ENCODE data around the gene TRAPPC2L. TPM values are rescaled to one million over a fixed set of nuclear protein-coding genes. Genes with fewer than 3 reads are reported as not detected.

TRAPPC2L gene
- total and polyA plus RNA-seq, 2 donors from 2014 or later = 48.3 to 155 TPM

GRCh38 chr16:88827727-88828126, 29.2 kb upstream of the TRAPPC2L start:
- Histone ChIP-seq H3K4me3 (ENCODE audit: low read length in 3 of 3) (no peak overlapping the region), H3K27ac (ENCODE audit: low read depth in 2 of 2, low read length in 2 of 2) (no peak overlapping the region), H3K36me3 (ENCODE audit: control insufficient read depth in 2 of 3, insufficient read depth in 3 of 3, low read length in 3 of 3) (peaks cover 0 to 2% (median 0%) of the 10 kb centered on the region in 3 donors), H3K27me3 (ENCODE audit: control insufficient read depth, insufficient read depth, low read length) (no peaks in the 10 kb centered on the region), H3K9me3 (ENCODE audit: control insufficient read depth in 2 of 3, insufficient read depth in 1 of 3, low read length in 3 of 3) (no peaks in the 10 kb centered on the region), H3K9ac (ENCODE audit: low read length in 3 of 3) (no peak overlapping the region), H3K4me1 (ENCODE audit: control insufficient read depth in 2 of 3, insufficient read depth in 2 of 3, low read depth in 1 of 3, low read length in 3 of 3) (no peaks in the 10 kb centered on the region)
- TF ChIP-seq CTCF (IDR thresholded peaks at IDR 0.05; ENCODE audit: borderline replicate concordance, extremely low read depth, insufficient read depth) = no peak
- FAIRE-seq (no peak), DNase-seq (no peak)
- intact Hi-C loops (cut with DNase I) = no loop called here

- FAIRE-seq = no peak
- intact Hi-C loops (cut with DNase I) = no loop called here
- Histone ChIP-seq H3K9ac (ENCODE audit: low read length in 3 of 3) (no peak overlapping the region), H3K27ac (ENCODE audit: low read depth in 2 of 2, low read length in 2 of 2) (no peak overlapping the region), H3K4me3 (ENCODE audit: low read length in 3 of 3) (no peak overlapping the region), H3K9me3 (ENCODE audit: control insufficient read depth in 2 of 3, insufficient read depth in 1 of 3, low read length in 3 of 3) (no peaks in the 10 kb centered on the region), H3K36me3 (ENCODE audit: control insufficient read depth in 2 of 3, insufficient read depth in 3 of 3, low read length in 3 of 3) (no peaks in the 10 kb centered on the region), H3K27me3 (ENCODE audit: control insufficient read depth, insufficient read depth, low read length) (no peaks in the 10 kb centered on the region), H3K4me1 (ENCODE audit: control insufficient read depth in 2 of 3, insufficient read depth in 2 of 3, low read depth in 1 of 3, low read length in 3 of 3) (no peaks in the 10 kb centered on the region)
- no peak for DNase-seq
- TF ChIP-seq CTCF (IDR thresholded peaks at IDR 0.05; ENCODE audit: borderline replicate concordance, extremely low read depth, insufficient read depth) = no peak
These were observed 28.2 kb upstream of the TRAPPC2L start for GRCh38 chr16:88828711-88829110.

- Histone ChIP-seq H3K4me1 (ENCODE audit: control insufficient read depth in 2 of 3, insufficient read depth in 2 of 3, low read depth in 1 of 3, low read length in 3 of 3) (no peaks in the 10 kb centered on the region), H3K9ac (ENCODE audit: low read length in 3 of 3) (no peak overlapping the region), H3K4me3 (ENCODE audit: low read length in 3 of 3) (no peak overlapping the region), H3K27me3 (ENCODE audit: control insufficient read depth, insufficient read depth, low read length) (no peaks in the 10 kb centered on the region), H3K36me3 (ENCODE audit: control insufficient read depth in 2 of 3, insufficient read depth in 3 of 3, low read length in 3 of 3) (peaks cover 0 to 3% (median 0%) of the 10 kb centered on the region in 3 donors), H3K27ac (ENCODE audit: low read depth in 2 of 2, low read length in 2 of 2) (no peak overlapping the region), H3K9me3 (ENCODE audit: control insufficient read depth in 2 of 3, insufficient read depth in 1 of 3, low read length in 3 of 3) (no peaks in the 10 kb centered on the region)
- TF ChIP-seq CTCF (IDR thresholded peaks at IDR 0.05; ENCODE audit: borderline replicate concordance, extremely low read depth, insufficient read depth) = no peak
- peak in 4 of 5 donors; percentile 63 to 92 (median 85) for DNase-seq
- intact Hi-C loops (cut with DNase I) = no loop called here
- FAIRE-seq = no peak
These were observed 26.7 kb upstream of the TRAPPC2L start for GRCh38 chr16:88830258-88830657.

GRCh38 chr16:88830783-88831182, 26.1 kb upstream of the TRAPPC2L start:
- Histone ChIP-seq H3K9me3 (ENCODE audit: control insufficient read depth in 2 of 3, insufficient read depth in 1 of 3, low read length in 3 of 3) (no peaks in the 10 kb centered on the region), H3K4me1 (ENCODE audit: control insufficient read depth in 2 of 3, insufficient read depth in 2 of 3, low read depth in 1 of 3, low read length in 3 of 3) (no peaks in the 10 kb centered on the region), H3K27ac (ENCODE audit: low read depth in 2 of 2, low read length in 2 of 2) (no peak overlapping the region), H3K4me3 (ENCODE audit: low read length in 3 of 3) (no peak overlapping the region), H3K9ac (ENCODE audit: low read length in 3 of 3) (no peak overlapping the region), H3K27me3 (ENCODE audit: control insufficient read depth, insufficient read depth, low read length) (no peaks in the 10 kb centered on the region), H3K36me3 (ENCODE audit: control insufficient read depth in 2 of 3, insufficient read depth in 3 of 3, low read length in 3 of 3) (peaks cover 0 to 5% (median 0%) of the 10 kb centered on the region in 3 donors)
- intact Hi-C loops (cut with DNase I) = no loop called here
- no peak for TF ChIP-seq CTCF (IDR thresholded peaks at IDR 0.05; ENCODE audit: borderline replicate concordance, extremely low read depth, insufficient read depth)
- no peak for DNase-seq
- FAIRE-seq = no peak
